ENCODE data around the gene CYP46A1.

The CYP46A1 gene

DNA sequence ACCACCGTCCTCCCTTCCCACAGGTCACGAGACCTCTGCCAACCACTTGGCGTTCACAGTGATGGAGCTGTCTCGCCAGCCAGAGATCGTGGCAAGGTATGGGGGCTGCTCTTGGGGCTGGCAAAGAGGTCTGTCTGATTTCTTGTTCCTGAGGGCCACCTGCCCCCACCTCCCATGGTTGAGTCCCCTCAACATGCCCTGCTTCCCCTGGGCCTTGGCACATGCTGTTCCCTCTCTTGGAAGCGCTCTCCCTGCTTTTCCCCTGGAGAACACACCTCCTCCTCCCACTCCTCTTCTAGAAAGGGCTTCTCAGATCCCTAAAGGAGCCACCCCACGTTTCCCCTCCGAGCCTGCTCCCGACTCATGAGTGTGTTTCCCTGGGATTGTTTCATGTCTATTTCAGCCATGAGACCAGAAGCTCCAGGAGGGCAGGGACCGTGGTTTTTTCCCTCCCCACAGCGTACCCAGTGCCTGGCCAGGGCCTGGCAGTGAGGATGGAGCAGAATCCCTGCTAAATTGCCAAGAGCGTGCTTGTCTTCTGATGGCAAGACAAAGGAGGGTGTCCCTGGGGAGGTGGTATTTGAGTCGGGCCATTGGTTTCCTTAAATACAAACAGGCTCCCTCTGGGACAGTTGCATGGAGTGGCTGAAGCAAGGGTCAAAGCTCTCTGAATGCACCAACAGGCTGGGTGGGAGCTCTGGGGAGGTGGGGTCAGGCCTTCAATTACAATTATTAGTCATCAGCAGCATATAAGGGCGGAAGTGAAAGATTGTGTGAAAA is 34.1 kb downstream of the CYP46A1 start:
- H3K4me1 Mint-ChIP-seq, result no peaks in the 10 kb centered on the region

DNA sequence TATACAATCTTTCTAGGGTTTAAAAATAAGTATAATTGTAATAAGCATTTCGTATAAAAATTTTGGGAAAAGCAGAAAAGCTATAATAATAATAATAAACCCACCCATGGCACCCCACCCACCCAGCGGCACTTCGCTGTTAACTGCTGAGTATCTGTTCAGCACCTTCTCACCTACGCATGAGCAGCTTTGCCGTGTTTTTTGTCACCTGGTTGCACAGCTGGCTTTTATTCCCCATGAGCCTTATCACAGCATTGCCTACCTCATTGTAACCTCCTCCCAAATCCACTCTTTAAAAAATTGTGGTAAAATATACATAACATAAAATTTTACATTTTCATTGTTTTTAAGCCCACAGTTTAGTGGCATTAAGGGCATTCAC is 34.7 kb downstream of the CYP46A1 start:
- no peak for DNase-seq
- no peak overlapping the region for H3K27ac Mint-ChIP-seq

More for the DNA sequence above, 34.1 kb downstream of the CYP46A1 start:
- Mint-ChIP-seq H3K36me3 (ENCODE audit: low read depth) (no peaks in the 10 kb centered on the region), H3K27me3 (peaks cover 9% of the 10 kb centered on the region), H3K9me3 (no peaks in the 10 kb centered on the region), H3K4me3 (no peak overlapping the region), H3K27ac (no peak overlapping the region)
- ATAC-seq, result peak; percentile 24
- no peak for DNase-seq

GRCh38 chr14:99720941-99721791 is 37.1 kb downstream of the CYP46A1 start:
- H3K4me3 Mint-ChIP-seq, result no peak overlapping the region
- peaks cover 14% of the 10 kb centered on the region for H3K27me3 Mint-ChIP-seq
- no peaks in the 10 kb centered on the region for H3K9me3 Mint-ChIP-seq
- H3K36me3 Mint-ChIP-seq (ENCODE audit: low read depth), result no peaks in the 10 kb centered on the region
- no peaks in the 10 kb centered on the region for H3K4me1 Mint-ChIP-seq
- ATAC-seq, result no peak
- H3K27ac Mint-ChIP-seq, result no peak overlapping the region
- DNase-seq, result no peak

More for the DNA sequence above, 34.7 kb downstream of the CYP46A1 start:
- Mint-ChIP-seq H3K36me3 (ENCODE audit: low read depth) (no peaks in the 10 kb centered on the region), H3K4me3 (no peak overlapping the region), H3K9me3 (no peaks in the 10 kb centered on the region), H3K27me3 (peaks cover 8% of the 10 kb centered on the region), H3K4me1 (no peaks in the 10 kb centered on the region)
- no peak for ATAC-seq

DNA sequence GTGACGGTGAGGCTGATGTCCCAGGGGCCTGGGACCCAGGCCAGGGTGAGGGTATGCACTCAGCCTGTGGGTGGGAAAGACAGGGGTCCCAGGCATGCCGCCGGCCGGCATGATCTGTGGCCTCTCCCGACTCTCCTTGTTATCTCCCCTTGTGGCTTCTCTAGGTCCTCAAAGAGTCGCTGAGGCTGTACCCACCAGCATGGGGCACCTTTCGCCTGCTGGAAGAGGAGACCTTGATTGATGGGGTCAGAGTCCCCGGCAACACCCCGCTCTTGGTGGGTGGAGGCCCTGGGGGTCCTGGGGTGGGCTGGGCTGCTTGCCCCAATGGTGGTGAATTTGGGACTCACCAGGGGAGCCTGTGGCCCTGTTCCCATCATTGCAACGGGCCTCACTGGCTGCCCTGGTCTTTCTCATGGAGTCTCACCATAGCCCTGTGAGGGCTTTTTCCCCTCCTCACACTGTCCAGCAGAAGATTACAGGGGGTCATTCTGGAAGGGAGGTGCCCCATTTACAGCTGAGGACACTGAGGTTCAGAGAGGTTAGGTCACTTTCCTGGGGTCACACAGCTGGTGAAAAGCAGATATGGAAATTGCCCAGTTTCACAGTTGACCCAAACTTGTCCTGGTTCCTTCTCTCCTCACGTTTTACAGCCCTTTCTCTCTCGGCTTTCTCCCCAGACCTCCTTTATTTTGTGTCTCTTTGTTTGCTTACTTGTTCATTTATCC is 37.9 kb downstream of the CYP46A1 start:
- H3K9me3 Mint-ChIP-seq, result no peaks in the 10 kb centered on the region
- ATAC-seq (no peak), DNase-seq (no peak)
- no peak overlapping the region for H3K4me3 Mint-ChIP-seq
- no peaks in the 10 kb centered on the region for H3K4me1 Mint-ChIP-seq
- H3K36me3 Mint-ChIP-seq (ENCODE audit: low read depth), result no peaks in the 10 kb centered on the region
- peaks cover 17% of the 10 kb centered on the region for H3K27me3 Mint-ChIP-seq
- H3K27ac Mint-ChIP-seq, result no peak overlapping the region

DNA sequence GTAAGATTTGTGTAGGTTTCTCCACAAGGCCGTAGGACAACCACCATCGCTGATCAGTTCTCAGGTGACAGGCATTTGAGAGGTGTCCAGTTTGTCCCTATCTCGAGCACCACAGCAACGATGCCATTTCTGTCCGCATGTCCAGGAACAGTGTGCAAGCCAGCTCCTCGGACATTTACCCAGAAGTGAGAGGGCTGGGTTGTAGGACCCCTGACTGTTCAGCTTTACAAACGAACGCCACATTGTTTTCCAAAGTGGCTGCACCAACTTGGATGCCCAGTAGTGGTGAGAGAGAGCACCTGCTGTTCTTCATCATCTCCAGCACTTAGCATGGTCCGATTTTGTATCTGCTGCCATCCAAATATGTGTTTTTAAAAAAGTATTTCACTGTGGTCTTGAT is 38.6 kb downstream of the CYP46A1 start:
- H3K27ac Mint-ChIP-seq, result no peak overlapping the region
- peaks cover 19% of the 10 kb centered on the region for H3K27me3 Mint-ChIP-seq
- no peak for DNase-seq
- H3K4me1 Mint-ChIP-seq, result no peaks in the 10 kb centered on the region
- no peaks in the 10 kb centered on the region for H3K36me3 Mint-ChIP-seq (ENCODE audit: low read depth)
- no peak for ATAC-seq
- H3K9me3 Mint-ChIP-seq, result no peaks in the 10 kb centered on the region
- no peak overlapping the region for H3K4me3 Mint-ChIP-seq

DNA sequence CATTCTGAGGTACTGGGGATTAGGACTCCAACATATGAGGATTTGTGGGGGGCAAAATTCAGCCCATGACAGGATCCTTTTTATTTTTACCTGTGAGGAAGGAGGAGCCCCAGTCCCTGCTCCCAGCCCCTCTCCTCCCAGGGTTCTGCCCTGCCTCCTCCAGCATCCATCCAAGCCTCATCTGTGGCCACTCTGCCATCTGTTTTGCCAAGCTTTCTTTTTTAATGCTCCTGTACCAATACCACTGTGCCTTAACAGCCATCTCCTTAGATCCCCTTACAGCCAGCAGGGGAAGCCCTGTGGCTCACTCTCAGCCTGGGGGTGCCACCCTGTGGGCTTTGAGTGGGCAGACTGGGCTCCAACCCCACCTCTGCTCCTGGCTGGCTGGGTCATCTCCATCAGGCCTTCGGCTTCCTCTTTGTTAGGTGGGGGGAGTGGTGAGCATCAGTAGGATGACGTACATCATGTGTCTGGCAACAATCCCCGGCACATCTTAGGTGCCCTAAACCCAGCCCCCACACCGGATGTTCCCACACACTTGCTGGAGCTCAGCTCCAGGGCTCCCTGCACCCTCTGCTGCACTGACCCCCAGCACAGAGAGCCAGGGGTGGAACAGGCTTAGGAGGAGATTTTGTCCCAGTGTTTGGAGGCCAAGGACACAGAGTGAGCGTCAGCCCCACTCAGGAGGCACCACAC is 40.2 kb downstream of the CYP46A1 start:
- ATAC-seq (no peak), DNase-seq (no peak)
- Mint-ChIP-seq H3K27me3 (peaks cover 24% of the 10 kb centered on the region), H3K36me3 (ENCODE audit: low read depth) (no peaks in the 10 kb centered on the region), H3K9me3 (no peaks in the 10 kb centered on the region), H3K27ac (no peak overlapping the region), H3K4me3 (no peak overlapping the region), H3K4me1 (no peaks in the 10 kb centered on the region)

GRCh38 chr14:99724939-99725773 is 41.1 kb downstream of the CYP46A1 start:
- peaks cover 27% of the 10 kb centered on the region for H3K27me3 Mint-ChIP-seq

DNA sequence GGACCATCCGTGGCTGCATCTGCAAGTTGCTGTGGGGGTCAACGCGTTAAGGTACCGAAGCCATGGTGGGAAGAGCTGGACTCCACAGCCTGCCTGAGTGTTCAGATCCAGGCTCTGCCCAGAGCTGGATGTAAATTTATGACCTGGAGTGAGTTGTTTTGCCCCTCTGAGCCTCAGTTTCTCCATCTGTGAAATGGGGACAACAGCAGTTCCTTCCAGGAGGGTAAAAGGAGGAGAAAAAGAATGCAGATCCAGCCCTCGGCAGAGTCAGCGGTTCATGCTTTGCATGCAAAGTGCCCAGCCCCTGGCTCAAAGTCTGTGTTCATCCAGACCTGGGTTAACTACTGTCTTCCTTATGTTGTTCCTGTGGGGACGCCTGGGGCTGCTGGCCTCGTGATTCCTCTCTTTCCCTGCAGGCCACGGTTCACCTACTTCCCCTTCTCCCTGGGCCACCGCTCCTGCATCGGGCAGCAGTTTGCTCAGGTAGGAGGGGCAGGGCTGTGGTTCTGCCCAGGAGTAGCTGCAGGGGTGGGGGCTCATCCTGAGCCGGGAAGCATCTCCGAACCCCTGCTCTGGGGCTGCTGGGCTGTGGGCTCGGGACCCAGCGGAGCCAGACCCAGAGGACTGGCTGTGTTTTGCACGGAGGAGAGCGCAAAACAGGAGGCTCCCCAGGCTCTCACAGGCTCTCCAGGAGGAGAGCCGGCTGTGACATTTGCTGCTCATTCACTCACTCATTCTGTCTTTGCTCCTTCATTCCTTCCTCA is 41.9 kb downstream of the CYP46A1 start:
- no peaks in the 10 kb centered on the region for H3K9me3 Mint-ChIP-seq
- H3K36me3 Mint-ChIP-seq (ENCODE audit: low read depth), result no peaks in the 10 kb centered on the region
- no peak overlapping the region for H3K4me3 Mint-ChIP-seq
- ATAC-seq (no peak), DNase-seq (no peak)
- no peaks in the 10 kb centered on the region for H3K4me1 Mint-ChIP-seq
- H3K27me3 Mint-ChIP-seq, result peaks cover 32% of the 10 kb centered on the region
- no peak overlapping the region for H3K27ac Mint-ChIP-seq

More at GRCh38 chr14:99724939-99725773, 41.1 kb downstream of the CYP46A1 start:
- Mint-ChIP-seq H3K4me1 (no peaks in the 10 kb centered on the region), H3K9me3 (no peaks in the 10 kb centered on the region), H3K36me3 (ENCODE audit: low read depth) (no peaks in the 10 kb centered on the region), H3K27ac (no peak overlapping the region), H3K4me3 (no peak overlapping the region)
- DNase-seq, result no peak
- ATAC-seq, result no peak

DNA sequence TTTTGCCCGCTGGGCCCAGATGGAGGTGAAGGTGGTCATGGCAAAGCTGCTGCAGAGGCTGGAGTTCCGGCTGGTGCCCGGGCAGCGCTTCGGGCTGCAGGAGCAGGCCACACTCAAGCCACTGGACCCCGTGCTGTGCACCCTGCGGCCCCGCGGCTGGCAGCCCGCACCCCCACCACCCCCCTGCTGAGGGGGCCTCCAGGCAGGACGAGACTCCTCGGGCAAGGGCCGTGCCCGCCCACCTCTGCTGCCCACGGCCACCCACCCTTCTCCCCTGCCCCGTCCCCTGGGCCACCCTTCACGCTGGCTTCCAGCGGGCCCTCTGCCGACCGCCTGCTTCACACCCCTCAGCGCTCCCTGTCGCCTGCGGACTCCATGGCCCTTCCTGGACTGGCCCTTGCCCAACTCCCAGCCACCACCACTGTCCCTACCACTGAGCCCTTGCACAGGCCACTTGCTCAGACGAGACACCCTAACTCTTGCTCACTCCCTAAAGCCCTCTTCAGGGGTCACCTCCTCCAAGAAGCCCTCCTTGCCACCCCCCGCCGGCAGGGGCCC is 42.5 kb downstream of the CYP46A1 start:
- ATAC-seq (no peak), DNase-seq (no peak)
- H3K4me3 Mint-ChIP-seq, result no peak overlapping the region
- peaks cover 34% of the 10 kb centered on the region for H3K27me3 Mint-ChIP-seq
- no peak overlapping the region for H3K27ac Mint-ChIP-seq
- no peaks in the 10 kb centered on the region for H3K9me3 Mint-ChIP-seq
- H3K4me1 Mint-ChIP-seq, result no peaks in the 10 kb centered on the region
- H3K36me3 Mint-ChIP-seq (ENCODE audit: low read depth), result no peaks in the 10 kb centered on the region

GRCh38 chr14:99727096-99727870 is 43.2 kb downstream of the CYP46A1 start:
- no peaks in the 10 kb centered on the region for H3K9me3 Mint-ChIP-seq
- no peaks in the 10 kb centered on the region for H3K4me1 Mint-ChIP-seq
- no peak for DNase-seq
- no peak overlapping the region for H3K4me3 Mint-ChIP-seq
- ATAC-seq, result no peak
- H3K27ac Mint-ChIP-seq, result no peak overlapping the region
- H3K36me3 Mint-ChIP-seq (ENCODE audit: low read depth), result no peaks in the 10 kb centered on the region
- H3K27me3 Mint-ChIP-seq, result peaks cover 33% of the 10 kb centered on the region

DNA sequence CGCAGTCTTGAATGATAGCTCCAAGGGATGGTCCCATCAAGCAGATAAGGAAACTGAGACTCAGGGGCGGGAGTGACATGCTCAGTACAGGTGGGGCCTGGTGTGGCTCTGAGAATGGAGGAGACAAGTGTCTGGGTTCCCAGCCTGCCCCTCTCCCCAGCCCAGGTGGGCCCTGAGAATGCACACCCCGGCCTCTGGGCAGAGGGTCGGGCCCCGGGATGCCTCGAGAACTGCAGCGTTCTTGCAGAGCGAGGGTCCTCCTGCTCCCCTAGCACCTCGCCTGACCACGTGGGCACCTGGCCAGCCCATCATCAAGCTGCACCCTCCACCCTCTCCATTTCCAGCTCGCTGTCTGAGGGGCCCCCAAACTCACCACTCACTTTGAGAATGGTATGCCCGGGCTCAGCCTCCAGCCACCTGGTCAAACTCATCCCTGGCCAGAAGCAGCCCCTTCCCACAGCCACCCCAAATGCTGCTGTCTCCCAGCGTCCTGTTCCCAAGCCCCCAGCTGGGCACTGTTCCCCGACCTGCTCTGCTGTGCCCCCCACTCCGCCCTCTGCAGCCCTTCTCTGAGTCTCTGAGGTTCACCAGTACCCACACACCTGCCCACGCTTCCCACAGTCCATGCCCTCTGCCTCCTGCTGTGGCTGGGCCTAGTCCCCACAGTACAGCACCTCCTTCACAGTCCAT is 44.3 kb downstream of the CYP46A1 start:
- H3K36me3 Mint-ChIP-seq (ENCODE audit: low read depth), result no peaks in the 10 kb centered on the region
- ATAC-seq (no peak), DNase-seq (no peak)

GRCh38 chr14:99728981-99729451 is 44.9 kb downstream of the CYP46A1 start:
- H3K27me3 Mint-ChIP-seq, result peaks cover 38% of the 10 kb centered on the region

More for the DNA sequence above, 44.3 kb downstream of the CYP46A1 start:
- H3K9me3 Mint-ChIP-seq, result no peaks in the 10 kb centered on the region
- H3K4me1 Mint-ChIP-seq, result no peaks in the 10 kb centered on the region
- peaks cover 34% of the 10 kb centered on the region for H3K27me3 Mint-ChIP-seq
- H3K4me3 Mint-ChIP-seq, result no peak overlapping the region
- no peak overlapping the region for H3K27ac Mint-ChIP-seq

More at GRCh38 chr14:99728981-99729451, 44.9 kb downstream of the CYP46A1 start:
- ATAC-seq (no peak), DNase-seq (no peak)
- Mint-ChIP-seq H3K27ac (no peak overlapping the region), H3K4me1 (no peaks in the 10 kb centered on the region), H3K4me3 (no peak overlapping the region), H3K9me3 (no peaks in the 10 kb centered on the region), H3K36me3 (ENCODE audit: low read depth) (no peaks in the 10 kb centered on the region)

Measured in activated naive CD8-positive, alpha-beta T cell treated with anti-CD3 and anti-CD28 coated beads, Interleukin-2, amount 50 U/mL, for 24 hours (primary cell).